Mononuclear cell (primary cell): ENCODE results near the gene KCNJ18. TPM values are rescaled to one million over a fixed set of nuclear protein-coding genes. Genes with fewer than 3 reads are reported as not detected.
"Not testable (repeated sequence)": the region's sequence is repeated elsewhere in the genome, so short reads cannot be mapped to it uniquely, and the experiment has no call there.

Experiments
- H3K27me3 ChIP-seq: 2 replicates; pipeline ENCODE4 v1.6.0; 2011; ENCODE audit warnings: low read length, control low read depth; ENCODE audit not compliant: insufficient read depth
- H3K4me1 ChIP-seq: 2 replicates; pipeline ENCODE4 v1.5.1; 2011; ENCODE audit warnings: mild to moderate bottlenecking, low read length, control low read depth; ENCODE audit not compliant: insufficient read depth
- H3K4me3 ChIP-seq: 2 replicates; pipeline ENCODE4 v1.5.1; 2011; ENCODE audit warnings: mild to moderate bottlenecking, low read length, moderate library complexity
- H3K9me3 ChIP-seq: 2 replicates; pipeline ENCODE4 v1.5.1; 2011; ENCODE audit warnings: low read depth, mild to moderate bottlenecking, control low read depth, low read length
- total RNA-seq: library from RNA; depleted of rRNA; stranded (reverse); fragments of >200 nt; gene quantifications from one replicate; pipeline ENCODE4 v1.2.3, GENCODE V29; 2012

KCNJ18 gene
- total RNA-seq, 1 donor: not detected

- H3K4me3 ChIP-seq: not testable (repeated sequence)
Observed at GRCh38 chr17:21703891-21704872, 11.9 kb downstream of the KCNJ18 start.

GRCh38 chr17:21705021-21705601 lies 12.8 kb downstream of the KCNJ18 start:
- no peaks in the 10 kb centered on the region for H3K9me3 ChIP-seq
- H3K27me3 ChIP-seq: no peaks in the 10 kb centered on the region
- no peak overlapping the region for H3K4me3 ChIP-seq
- H3K4me1 ChIP-seq: no peaks in the 10 kb centered on the region

More at GRCh38 chr17:21703891-21704872, 11.9 kb downstream of the KCNJ18 start:
- not testable (repeated sequence) for H3K27me3 ChIP-seq, H3K4me1 ChIP-seq, H3K9me3 ChIP-seq

- not testable (repeated sequence) for H3K27me3 ChIP-seq, H3K4me3 ChIP-seq, H3K9me3 ChIP-seq, H3K4me1 ChIP-seq
Observed at GRCh38 chr17:21705746-21706145, 13.4 kb downstream of the KCNJ18 start.

- H3K9me3 ChIP-seq, H3K4me1 ChIP-seq, H3K4me3 ChIP-seq, H3K27me3 ChIP-seq: not testable (repeated sequence)
Observed at GRCh38 chr17:21706546-21706945, 14.2 kb downstream of the KCNJ18 start.

GRCh38 chr17:21707131-21707530 lies 14.8 kb downstream of the KCNJ18 start:
- H3K27me3 ChIP-seq, H3K4me1 ChIP-seq, H3K9me3 ChIP-seq, H3K4me3 ChIP-seq: not testable (repeated sequence)

- not testable (repeated sequence) for H3K4me1 ChIP-seq, H3K9me3 ChIP-seq, H3K4me3 ChIP-seq, H3K27me3 ChIP-seq
Observed at GRCh38 chr17:21707711-21708611, 15.6 kb downstream of the KCNJ18 start.

- H3K27me3 ChIP-seq, H3K9me3 ChIP-seq, H3K4me3 ChIP-seq, H3K4me1 ChIP-seq: not testable (repeated sequence)
Observed at GRCh38 chr17:21708612-21709535, 16.6 kb downstream of the KCNJ18 start.

GRCh38 chr17:21709994-21710393 lies 17.7 kb downstream of the KCNJ18 start:
- H3K4me3 ChIP-seq, H3K4me1 ChIP-seq, H3K9me3 ChIP-seq, H3K27me3 ChIP-seq: not testable (repeated sequence)

GRCh38 chr17:21710486-21710885 lies 18.2 kb downstream of the KCNJ18 start:
- H3K4me3 ChIP-seq: not testable (repeated sequence)

GRCh38 chr17:21711182-21711581 lies 18.9 kb downstream of the KCNJ18 start:
- no peaks in the 10 kb centered on the region for H3K4me1 ChIP-seq
- H3K4me3 ChIP-seq: no peak overlapping the region
- H3K27me3 ChIP-seq: no peaks in the 10 kb centered on the region
- no peaks in the 10 kb centered on the region for H3K9me3 ChIP-seq

More at GRCh38 chr17:21710486-21710885, 18.2 kb downstream of the KCNJ18 start:
- H3K4me1 ChIP-seq, H3K27me3 ChIP-seq, H3K9me3 ChIP-seq: not testable (repeated sequence)

GRCh38 chr17:21713020-21713419 lies 20.7 kb downstream of the KCNJ18 start:
- H3K27me3 ChIP-seq, H3K4me3 ChIP-seq, H3K9me3 ChIP-seq, H3K4me1 ChIP-seq: not testable (repeated sequence)

- not testable (repeated sequence) for H3K9me3 ChIP-seq, H3K4me3 ChIP-seq, H3K27me3 ChIP-seq, H3K4me1 ChIP-seq
Observed at GRCh38 chr17:21713631-21714030, 21.3 kb downstream of the KCNJ18 start.

- not testable (repeated sequence) for H3K4me1 ChIP-seq, H3K9me3 ChIP-seq, H3K27me3 ChIP-seq, H3K4me3 ChIP-seq
Observed at GRCh38 chr17:21714676-21715075, 22.4 kb downstream of the KCNJ18 start.

GRCh38 chr17:21715877-21716276 lies 23.6 kb downstream of the KCNJ18 start:
- not testable (repeated sequence) for H3K4me3 ChIP-seq, H3K27me3 ChIP-seq, H3K9me3 ChIP-seq, H3K4me1 ChIP-seq
